ENCODE measurements around the gene TMPRSS13. TPM values are rescaled to one million over a fixed set of nuclear protein-coding genes. Genes with fewer than 3 reads are reported as not detected.

Gene TMPRSS13
- polyA plus RNA-seq, 1 donor from 2014 or later = not detected

DNA sequence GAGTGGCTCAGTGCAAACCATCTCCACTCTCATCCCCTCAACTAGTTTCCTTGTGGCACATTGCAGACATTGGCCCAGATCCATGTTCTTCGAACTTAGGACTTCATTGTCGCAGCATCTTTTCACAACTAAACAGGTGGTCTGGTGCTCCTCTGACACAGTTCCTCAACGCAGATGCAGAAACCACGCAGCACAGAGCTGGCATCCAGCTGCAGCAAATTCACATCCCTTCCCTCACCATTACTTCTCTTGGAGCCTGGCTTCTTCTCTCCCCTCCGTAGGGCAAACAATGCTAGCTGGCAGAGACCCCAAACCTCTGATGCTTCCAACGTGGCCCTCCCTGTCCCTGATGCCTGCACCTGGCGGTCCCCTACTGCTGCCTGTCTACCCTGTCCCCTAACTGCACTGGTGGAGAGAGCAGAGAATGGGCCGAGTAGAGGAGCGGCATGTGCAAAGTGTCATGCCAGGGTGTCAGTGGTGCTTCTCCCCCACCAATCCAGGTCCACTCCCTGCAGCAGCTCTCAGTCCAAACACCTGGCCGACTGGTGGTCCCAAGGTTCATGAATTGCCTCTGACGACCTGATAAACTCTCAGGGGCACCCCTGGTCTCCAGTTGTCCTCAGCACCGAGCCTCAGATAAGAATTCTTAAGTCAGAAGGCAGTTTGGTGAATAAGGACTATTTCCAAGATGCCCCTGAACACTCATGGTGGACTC is 18.1 kb downstream of the TMPRSS13 start:
- H3K27ac ChIP-seq (ENCODE audit: low read length) = no peak overlapping the region
- H3K4me3 ChIP-seq (ENCODE audit: low read length) = no peak overlapping the region
- no peaks in the 10 kb centered on the region for H3K9me3 ChIP-seq (ENCODE audit: low read length)
- no peaks in the 10 kb centered on the region for H3K27me3 ChIP-seq (ENCODE audit: insufficient read depth, low read depth, low read length)
- H3F3A ChIP-seq (ENCODE audit: insufficient read depth, low read length, poor library complexity, severe bottlenecking) = no peaks in the 10 kb centered on the region
- H4K20me1 ChIP-seq (ENCODE audit: insufficient read depth) = no peaks in the 10 kb centered on the region
- no peak overlapping the region for H3K9ac ChIP-seq (ENCODE audit: low read length)
- no peaks in the 10 kb centered on the region for H3K79me2 ChIP-seq (replicated peaks; ENCODE audit: insufficient read depth, low read length)
- no peak for TF ChIP-seq TAF1 (IDR thresholded peaks at IDR 0.05; ENCODE audit: low read depth)
- no peak for TF ChIP-seq EZH2 (IDR thresholded peaks at IDR 0.05; ENCODE audit: borderline replicate concordance, insufficient read depth, low read length, poor library complexity, severe bottlenecking)
- no peaks in the 10 kb centered on the region for H3K9me2 ChIP-seq (ENCODE audit: insufficient read depth, low read length)
- H3K36me3 ChIP-seq (ENCODE audit: insufficient read depth, low read length) = no peaks in the 10 kb centered on the region
- no peak overlapping the region for H3K4me2 ChIP-seq (ENCODE audit: low read length)
- H2AFZ ChIP-seq (ENCODE audit: low read depth, low read length) = no peak overlapping the region

DNA sequence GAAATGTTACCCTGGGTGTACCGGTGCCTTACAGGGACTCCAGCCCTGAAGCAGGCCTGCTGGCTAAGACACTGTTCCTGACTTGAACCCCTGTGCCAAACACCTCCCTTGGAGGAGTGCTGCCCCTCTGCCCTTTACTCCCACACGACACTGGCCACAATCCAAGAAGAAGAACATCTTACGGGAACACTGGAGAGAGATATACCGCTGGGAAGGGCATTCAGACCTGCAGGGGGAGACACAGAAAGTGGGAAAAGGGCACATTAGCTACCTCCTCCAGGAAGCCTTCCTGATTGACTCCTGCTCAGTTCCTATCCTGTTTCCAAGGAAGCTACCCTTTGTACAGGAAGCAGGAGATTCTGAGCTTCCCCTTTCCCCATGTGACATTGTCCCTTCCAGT is 18.7 kb downstream of the TMPRSS13 start:
- TF ChIP-seq MXI1 (conservative IDR thresholded peaks at IDR 0.05; ENCODE audit: poor library complexity, severe bottlenecking) (no peak), EP300 (conservative IDR thresholded peaks at IDR 0.05; ENCODE audit: poor library complexity, severe bottlenecking) (no peak)
- Histone ChIP-seq H3K36me3 (ENCODE audit: insufficient read depth, low read length) (no peaks in the 10 kb centered on the region), H3K4me2 (ENCODE audit: low read length) (no peak overlapping the region), H2AFZ (ENCODE audit: low read depth, low read length) (no peak overlapping the region), H3K4me3 (ENCODE audit: low read length) (no peak overlapping the region), H3K9me3 (ENCODE audit: low read length) (no peaks in the 10 kb centered on the region), H4K20me1 (ENCODE audit: insufficient read depth) (no peaks in the 10 kb centered on the region), H3K9ac (ENCODE audit: low read length) (no peak overlapping the region), H3F3A (ENCODE audit: insufficient read depth, low read length, poor library complexity, severe bottlenecking) (no peaks in the 10 kb centered on the region), H3K79me2 (replicated peaks; ENCODE audit: insufficient read depth, low read length) (no peaks in the 10 kb centered on the region), H3K9me2 (ENCODE audit: insufficient read depth, low read length) (no peaks in the 10 kb centered on the region), H3K27me3 (ENCODE audit: insufficient read depth, low read depth, low read length) (no peaks in the 10 kb centered on the region), H3K27ac (ENCODE audit: low read length) (no peak overlapping the region)

DNA sequence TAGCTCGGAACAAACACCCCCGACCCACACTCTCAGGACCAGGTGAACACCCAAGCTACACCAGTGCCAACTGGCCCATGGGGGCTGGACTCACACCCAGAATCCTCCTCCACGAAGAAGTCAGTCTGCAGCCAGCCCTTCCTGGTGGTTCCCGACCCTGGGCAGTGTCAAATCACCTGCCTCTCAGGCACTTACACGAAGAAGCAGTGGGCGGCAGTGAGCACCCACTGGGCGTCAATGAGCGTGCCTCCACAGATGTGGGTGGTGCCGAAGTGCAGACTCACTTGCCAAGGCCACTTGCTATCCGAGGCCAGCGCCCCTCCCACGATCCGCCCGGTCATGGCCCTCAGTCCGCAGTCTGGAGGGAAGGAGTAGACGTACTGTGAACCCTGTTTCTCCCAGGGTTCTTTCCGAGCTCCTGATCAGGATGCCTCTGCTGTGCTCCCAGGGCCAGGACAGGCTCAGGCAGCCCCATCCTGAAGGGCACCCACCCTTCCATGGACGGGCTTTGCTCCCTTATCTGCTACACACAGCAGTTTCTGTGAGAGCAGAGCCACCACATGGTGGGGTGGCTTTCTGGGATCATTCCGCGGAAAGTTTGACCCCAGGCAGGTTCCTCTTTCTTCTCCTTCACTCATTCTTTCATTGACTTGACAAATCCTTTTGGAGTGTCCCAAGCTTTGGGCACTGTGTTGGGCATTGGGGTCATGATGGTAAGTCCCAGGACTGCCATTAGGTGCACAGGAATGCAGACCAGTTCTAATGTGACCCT is 19.4 kb downstream of the TMPRSS13 start:
- no peaks in the 10 kb centered on the region for H3K9me3 ChIP-seq (ENCODE audit: low read length)
- H3F3A ChIP-seq (ENCODE audit: insufficient read depth, low read length, poor library complexity, severe bottlenecking) = no peaks in the 10 kb centered on the region
- H3K4me3 ChIP-seq (ENCODE audit: low read length) = no peak overlapping the region
- H4K20me1 ChIP-seq (ENCODE audit: insufficient read depth) = no peaks in the 10 kb centered on the region
- no peak overlapping the region for H3K4me2 ChIP-seq (ENCODE audit: low read length)
- no peaks in the 10 kb centered on the region for H3K36me3 ChIP-seq (ENCODE audit: insufficient read depth, low read length)
- H3K79me2 ChIP-seq (replicated peaks; ENCODE audit: insufficient read depth, low read length) = no peaks in the 10 kb centered on the region
- no peak overlapping the region for H3K27ac ChIP-seq (ENCODE audit: low read length)
- TF ChIP-seq MXI1 (conservative IDR thresholded peaks at IDR 0.05; ENCODE audit: poor library complexity, severe bottlenecking) (no peak), EZH2 (IDR thresholded peaks at IDR 0.05; ENCODE audit: borderline replicate concordance, insufficient read depth, low read length, poor library complexity, severe bottlenecking) (no peak), POLR2AphosphoS5 (IDR thresholded peaks at IDR 0.05) (no peak), RAD21 (conservative IDR thresholded peaks at IDR 0.05) (no peak), SMC3 (conservative IDR thresholded peaks at IDR 0.05; ENCODE audit: poor library complexity) (no peak), EP300 (conservative IDR thresholded peaks at IDR 0.05; ENCODE audit: poor library complexity, severe bottlenecking) (no peak), TAF1 (IDR thresholded peaks at IDR 0.05; ENCODE audit: low read depth) (no peak)
- TF ChIP-seq, protein P1, sequence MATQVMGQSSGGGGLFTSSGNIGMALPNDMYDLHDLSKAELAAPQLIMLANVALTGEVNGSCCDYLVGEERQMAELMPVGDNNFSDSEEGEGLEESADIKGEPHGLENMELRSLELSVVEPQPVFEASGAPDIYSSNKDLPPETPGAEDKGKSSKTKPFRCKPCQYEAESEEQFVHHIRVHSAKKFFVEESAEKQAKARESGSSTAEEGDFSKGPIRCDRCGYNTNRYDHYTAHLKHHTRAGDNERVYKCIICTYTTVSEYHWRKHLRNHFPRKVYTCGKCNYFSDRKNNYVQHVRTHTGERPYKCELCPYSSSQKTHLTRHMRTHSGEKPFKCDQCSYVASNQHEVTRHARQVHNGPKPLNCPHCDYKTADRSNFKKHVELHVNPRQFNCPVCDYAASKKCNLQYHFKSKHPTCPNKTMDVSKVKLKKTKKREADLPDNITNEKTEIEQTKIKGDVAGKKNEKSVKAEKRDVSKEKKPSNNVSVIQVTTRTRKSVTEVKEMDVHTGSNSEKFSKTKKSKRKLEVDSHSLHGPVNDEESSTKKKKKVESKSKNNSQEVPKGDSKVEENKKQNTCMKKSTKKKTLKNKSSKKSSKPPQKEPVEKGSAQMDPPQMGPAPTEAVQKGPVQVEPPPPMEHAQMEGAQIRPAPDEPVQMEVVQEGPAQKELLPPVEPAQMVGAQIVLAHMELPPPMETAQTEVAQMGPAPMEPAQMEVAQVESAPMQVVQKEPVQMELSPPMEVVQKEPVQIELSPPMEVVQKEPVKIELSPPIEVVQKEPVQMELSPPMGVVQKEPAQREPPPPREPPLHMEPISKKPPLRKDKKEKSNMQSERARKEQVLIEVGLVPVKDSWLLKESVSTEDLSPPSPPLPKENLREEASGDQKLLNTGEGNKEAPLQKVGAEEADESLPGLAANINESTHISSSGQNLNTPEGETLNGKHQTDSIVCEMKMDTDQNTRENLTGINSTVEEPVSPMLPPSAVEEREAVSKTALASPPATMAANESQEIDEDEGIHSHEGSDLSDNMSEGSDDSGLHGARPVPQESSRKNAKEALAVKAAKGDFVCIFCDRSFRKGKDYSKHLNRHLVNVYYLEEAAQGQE (IDR thresholded peaks at IDR 0.05; ENCODE audit: borderline replicate concordance) = no peak
- TF ChIP-seq, protein P2, sequence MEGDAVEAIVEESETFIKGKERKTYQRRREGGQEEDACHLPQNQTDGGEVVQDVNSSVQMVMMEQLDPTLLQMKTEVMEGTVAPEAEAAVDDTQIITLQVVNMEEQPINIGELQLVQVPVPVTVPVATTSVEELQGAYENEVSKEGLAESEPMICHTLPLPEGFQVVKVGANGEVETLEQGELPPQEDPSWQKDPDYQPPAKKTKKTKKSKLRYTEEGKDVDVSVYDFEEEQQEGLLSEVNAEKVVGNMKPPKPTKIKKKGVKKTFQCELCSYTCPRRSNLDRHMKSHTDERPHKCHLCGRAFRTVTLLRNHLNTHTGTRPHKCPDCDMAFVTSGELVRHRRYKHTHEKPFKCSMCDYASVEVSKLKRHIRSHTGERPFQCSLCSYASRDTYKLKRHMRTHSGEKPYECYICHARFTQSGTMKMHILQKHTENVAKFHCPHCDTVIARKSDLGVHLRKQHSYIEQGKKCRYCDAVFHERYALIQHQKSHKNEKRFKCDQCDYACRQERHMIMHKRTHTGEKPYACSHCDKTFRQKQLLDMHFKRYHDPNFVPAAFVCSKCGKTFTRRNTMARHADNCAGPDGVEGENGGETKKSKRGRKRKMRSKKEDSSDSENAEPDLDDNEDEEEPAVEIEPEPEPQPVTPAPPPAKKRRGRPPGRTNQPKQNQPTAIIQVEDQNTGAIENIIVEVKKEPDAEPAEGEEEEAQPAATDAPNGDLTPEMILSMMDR (IDR thresholded peaks at IDR 0.05; ENCODE audit: poor library complexity, severe bottlenecking) = no peak
- no peaks in the 10 kb centered on the region for H3K9me2 ChIP-seq (ENCODE audit: insufficient read depth, low read length)
- H3K9ac ChIP-seq (ENCODE audit: low read length) = no peak overlapping the region
- H3K27me3 ChIP-seq (ENCODE audit: insufficient read depth, low read depth, low read length) = no peaks in the 10 kb centered on the region
- H2AFZ ChIP-seq (ENCODE audit: low read depth, low read length) = no peak overlapping the region

Measured in neural cell (in vitro differentiated cells).